ENCODE measurements around the gene EXOSC6.
"Not testable (repeated sequence)": the region's sequence is repeated elsewhere in the genome, so short reads cannot be mapped to it uniquely, and the experiment has no call there.

DNA sequence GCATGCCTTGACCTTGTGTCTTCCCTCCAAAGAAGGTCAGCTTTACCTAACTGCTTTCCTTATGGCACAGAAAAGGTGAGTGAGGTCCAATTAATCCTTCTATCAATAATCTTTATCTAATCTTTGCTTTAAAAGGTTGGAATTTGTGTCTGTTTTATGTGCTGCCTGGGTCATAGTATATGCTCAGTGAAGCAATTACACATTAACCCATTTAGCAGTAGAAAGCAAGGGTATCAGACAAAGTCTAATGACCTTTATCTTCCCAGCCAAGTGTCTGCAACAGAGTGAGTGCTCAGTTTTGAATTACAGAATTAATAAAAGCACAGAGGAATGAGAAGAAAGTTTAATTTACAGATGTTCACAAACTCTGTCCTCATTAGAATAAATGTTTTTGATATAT, 25.7 kb downstream of the EXOSC6 start:
- TF ChIP-seq, protein P1, sequence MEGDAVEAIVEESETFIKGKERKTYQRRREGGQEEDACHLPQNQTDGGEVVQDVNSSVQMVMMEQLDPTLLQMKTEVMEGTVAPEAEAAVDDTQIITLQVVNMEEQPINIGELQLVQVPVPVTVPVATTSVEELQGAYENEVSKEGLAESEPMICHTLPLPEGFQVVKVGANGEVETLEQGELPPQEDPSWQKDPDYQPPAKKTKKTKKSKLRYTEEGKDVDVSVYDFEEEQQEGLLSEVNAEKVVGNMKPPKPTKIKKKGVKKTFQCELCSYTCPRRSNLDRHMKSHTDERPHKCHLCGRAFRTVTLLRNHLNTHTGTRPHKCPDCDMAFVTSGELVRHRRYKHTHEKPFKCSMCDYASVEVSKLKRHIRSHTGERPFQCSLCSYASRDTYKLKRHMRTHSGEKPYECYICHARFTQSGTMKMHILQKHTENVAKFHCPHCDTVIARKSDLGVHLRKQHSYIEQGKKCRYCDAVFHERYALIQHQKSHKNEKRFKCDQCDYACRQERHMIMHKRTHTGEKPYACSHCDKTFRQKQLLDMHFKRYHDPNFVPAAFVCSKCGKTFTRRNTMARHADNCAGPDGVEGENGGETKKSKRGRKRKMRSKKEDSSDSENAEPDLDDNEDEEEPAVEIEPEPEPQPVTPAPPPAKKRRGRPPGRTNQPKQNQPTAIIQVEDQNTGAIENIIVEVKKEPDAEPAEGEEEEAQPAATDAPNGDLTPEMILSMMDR (IDR thresholded peaks at IDR 0.05) = not testable (repeated sequence)
- TF ChIP-seq POLR2A (IDR thresholded peaks at IDR 0.05) = not testable (repeated sequence)
